PFSK-1 (cell line): Measurements from ENCODE around the gene NEBL.

Source experiments
- FOXP2 ChIP-seq: optimal IDR thresholded peaks from 2 replicates; pipeline ENCODE3; 2011; ENCODE audit warnings: borderline replicate concordance, control low read depth, inconsistent platforms; ENCODE audit not compliant: insufficient read depth; ENCODE audit errors: extremely low read length, extremely low read depth
- POLR2AphosphoS5 ChIP-seq: IDR thresholded peaks from 2 replicates; pipeline ENCODE4 v1.6.1; 2012; ENCODE audit warnings: low read depth, mild to moderate bottlenecking, control low read depth, low read length, moderate library complexity
- REST ChIP-seq, 2 experiments: IDR thresholded peaks; 2 replicates each; pipeline versions ENCODE4 v1.6.1 to v1.8.0; 2011 to 2012; ENCODE audit warnings: low read depth in 2 of 2, low read length in 2 of 2, control low read depth in 1 of 2, inconsistent platforms in 1 of 2, mild to moderate bottlenecking in 1 of 2, moderate library complexity in 1 of 2; ENCODE audit not compliant: insufficient read depth in 1 of 2
- SIN3A ChIP-seq: IDR thresholded peaks from 2 replicates; pipeline ENCODE4 v1.6.1; 2012; ENCODE audit warnings: mild to moderate bottlenecking, low read length, moderate library complexity, borderline replicate concordance; ENCODE audit not compliant: insufficient read depth
- TAF1 ChIP-seq: IDR thresholded peaks from 2 replicates; pipeline ENCODE4 v1.6.1; 2012; ENCODE audit warnings: low read length, control low read depth, borderline replicate concordance; ENCODE audit not compliant: insufficient read depth

The NEBL gene

GRCh38 chr10:20936396-20936795 is 39.3 kb upstream of the NEBL start:
- TF ChIP-seq POLR2AphosphoS5 (no peak), SIN3A (no peak), REST (IDR thresholded peaks at IDR 0.05; ENCODE audit: insufficient read depth in 1 of 2, low read depth in 2 of 2, low read length in 2 of 2) (no peak), TAF1 (no peak), FOXP2 (no peak)

DNA sequence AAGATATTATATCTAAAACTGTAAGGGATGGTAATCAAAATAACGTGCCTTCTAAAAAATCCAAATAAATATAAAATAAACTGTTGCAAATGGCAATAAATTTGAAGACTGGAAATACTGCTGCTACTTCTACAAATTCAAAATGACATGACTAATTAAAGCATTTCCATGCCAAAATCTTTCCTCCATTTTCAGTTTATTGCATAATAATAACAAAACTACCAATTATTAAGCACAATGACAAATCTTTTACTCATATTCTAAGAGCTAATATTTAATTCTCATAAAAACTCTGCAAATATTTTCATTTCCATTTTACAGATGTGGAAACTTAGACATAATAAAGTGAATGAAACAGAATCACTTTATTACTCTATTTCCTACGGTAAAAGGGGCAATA is 38.8 kb upstream of the NEBL start:
- TF ChIP-seq FOXP2: no peak
- TF ChIP-seq REST (IDR thresholded peaks at IDR 0.05; ENCODE audit: insufficient read depth in 1 of 2, low read depth in 2 of 2, low read length in 2 of 2): no peak
- no peak for TF ChIP-seq TAF1
- TF ChIP-seq POLR2AphosphoS5: no peak
- TF ChIP-seq SIN3A: no peak

DNA sequence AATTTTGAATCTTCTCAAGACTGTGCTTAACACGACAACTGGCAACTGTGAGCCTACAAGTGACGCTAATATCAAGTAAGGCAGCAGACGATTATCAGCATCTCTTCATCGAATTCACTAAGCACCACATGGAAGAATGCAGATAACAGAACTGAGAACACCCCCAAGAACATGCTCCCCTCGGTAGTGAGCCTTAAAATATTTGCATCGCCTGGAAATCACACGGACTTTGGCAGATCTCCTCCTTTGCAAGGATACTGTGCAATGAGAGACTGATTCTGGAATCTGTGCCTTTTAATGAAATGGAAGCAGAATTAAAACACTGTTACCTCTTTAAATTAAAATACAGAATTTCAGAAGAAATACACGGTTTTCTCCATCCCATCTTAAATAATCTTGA is 38.2 kb upstream of the NEBL start:
- TF ChIP-seq FOXP2 (no peak), SIN3A (no peak), TAF1 (no peak), REST (IDR thresholded peaks at IDR 0.05; ENCODE audit: insufficient read depth in 1 of 2, low read depth in 2 of 2, low read length in 2 of 2) (no peak), POLR2AphosphoS5 (no peak)

DNA sequence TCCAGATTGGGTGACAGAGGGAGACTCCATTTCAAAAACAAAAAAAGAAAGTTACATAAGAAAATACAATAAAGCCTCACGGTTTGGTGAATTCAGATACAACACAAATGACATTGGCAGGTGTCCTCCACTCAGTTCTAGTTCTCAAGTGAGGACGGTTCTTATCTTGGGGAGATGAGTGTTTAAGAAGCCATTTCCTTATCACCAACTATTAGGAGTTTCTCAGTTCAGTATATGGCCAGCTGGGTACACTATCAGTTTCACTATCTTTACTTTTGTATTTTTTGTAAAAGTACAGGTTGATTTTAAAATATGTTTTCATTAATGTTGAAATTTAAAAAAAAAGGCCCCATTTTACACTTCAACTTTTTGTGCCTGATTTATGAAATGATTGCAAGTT is 36.6 kb upstream of the NEBL start:
- no peak for TF ChIP-seq POLR2AphosphoS5
- TF ChIP-seq REST (IDR thresholded peaks at IDR 0.05; ENCODE audit: insufficient read depth in 1 of 2, low read depth in 2 of 2, low read length in 2 of 2): no peak
- no peak for TF ChIP-seq TAF1
- no peak for TF ChIP-seq SIN3A
- TF ChIP-seq FOXP2: no peak

DNA sequence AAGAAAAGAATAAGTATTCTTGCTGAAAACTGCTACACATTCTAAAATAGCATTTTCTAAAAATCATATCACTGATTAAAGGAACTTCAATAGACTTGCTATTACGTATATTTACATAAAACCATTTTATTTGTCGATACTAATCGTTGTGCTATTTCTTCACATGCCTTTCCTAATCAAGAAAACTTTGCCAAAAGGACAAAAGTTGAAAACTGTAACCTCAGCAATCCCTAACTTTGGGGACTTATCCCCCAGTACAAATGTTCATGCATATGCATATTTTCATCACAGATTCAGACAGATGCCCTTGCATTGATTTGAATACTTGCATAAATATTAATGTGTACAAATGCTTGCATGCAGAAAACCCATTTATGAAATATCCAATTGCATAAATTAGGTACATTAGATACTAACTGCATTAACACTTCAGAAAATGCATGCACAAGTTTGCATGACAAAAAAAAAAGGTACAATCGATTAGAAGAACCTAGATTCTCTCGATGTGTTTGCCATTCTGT is 35.6 kb upstream of the NEBL start:
- TF ChIP-seq TAF1 (no peak), REST (IDR thresholded peaks at IDR 0.05; ENCODE audit: insufficient read depth in 1 of 2, low read depth in 2 of 2, low read length in 2 of 2) (no peak), FOXP2 (no peak), POLR2AphosphoS5 (no peak), SIN3A (no peak)
